NOMO-1 treated with DMSO at 0.1 percent for 48 hours (cell line): ENCODE data around the gene PRPS1.
"Not testable (repeated sequence)": the region's sequence is repeated elsewhere in the genome, so short reads cannot be mapped to it uniquely, and the experiment has no call there.

Experiments used
- DNase-seq: peaks from one replicate; lab custom pipeline; 2025; ENCODE audit not compliant: unreplicated experiment; lab: John Stamatoyannopoulos, UW

The PRPS1 gene

GRCh38 chrX:107629540-107629909, 1.2 kb downstream of the PRPS1 start:
- no peak for DNase-seq

- no peak for DNase-seq
Observed at GRCh38 chrX:107630031-107630689, 1.9 kb downstream of the PRPS1 start.

DNA sequence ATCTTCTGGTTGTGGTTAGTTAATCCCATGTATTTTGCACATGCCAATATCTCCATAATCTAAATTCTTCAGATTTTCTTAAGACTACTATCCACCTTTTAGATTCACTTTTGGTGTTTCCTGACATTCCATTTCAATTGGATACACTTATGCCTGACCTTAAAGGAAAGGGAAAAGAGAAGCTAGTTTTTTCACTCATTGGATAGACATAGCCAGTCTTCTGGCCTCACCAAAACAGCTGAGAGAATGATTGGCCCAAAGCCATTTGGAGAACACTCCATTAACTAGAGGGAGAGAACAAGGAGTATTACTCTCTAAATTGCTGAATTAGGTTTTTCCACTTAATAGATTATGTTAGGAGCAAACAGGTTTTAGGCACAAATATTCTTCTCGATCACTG, 4.0 kb downstream of the PRPS1 start:
- DNase-seq, result no peak

DNA sequence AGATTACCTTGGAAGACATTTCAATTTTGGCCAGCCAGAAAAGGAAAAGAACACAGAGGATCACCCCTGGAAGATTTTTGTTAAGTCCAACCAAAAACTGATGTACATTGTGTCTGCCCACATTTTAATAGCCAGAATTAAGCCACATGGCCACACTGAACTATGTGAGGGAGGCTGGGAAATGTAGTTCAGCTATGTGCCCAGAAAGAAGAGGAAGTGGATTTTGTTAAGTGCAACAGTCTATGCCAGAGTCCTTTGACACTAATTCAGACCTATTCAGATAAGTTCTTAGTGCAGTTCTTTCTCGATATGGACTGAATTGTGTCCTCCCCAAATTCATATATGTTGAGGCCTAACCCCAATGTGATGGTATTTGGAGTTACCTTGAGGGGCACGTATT, 18.4 kb downstream of the PRPS1 start:
- peak; percentile 39 for DNase-seq

- DNase-seq, result no peak
Observed at GRCh38 chrX:107648332-107648731, 20.0 kb downstream of the PRPS1 start.

GRCh38 chrX:107654566-107654871, 26.2 kb downstream of the PRPS1 start:
- DNase-seq, result no peak

- peak; percentile 0 for DNase-seq
Observed at GRCh38 chrX:107654872-107655761, 26.8 kb downstream of the PRPS1 start.

DNA sequence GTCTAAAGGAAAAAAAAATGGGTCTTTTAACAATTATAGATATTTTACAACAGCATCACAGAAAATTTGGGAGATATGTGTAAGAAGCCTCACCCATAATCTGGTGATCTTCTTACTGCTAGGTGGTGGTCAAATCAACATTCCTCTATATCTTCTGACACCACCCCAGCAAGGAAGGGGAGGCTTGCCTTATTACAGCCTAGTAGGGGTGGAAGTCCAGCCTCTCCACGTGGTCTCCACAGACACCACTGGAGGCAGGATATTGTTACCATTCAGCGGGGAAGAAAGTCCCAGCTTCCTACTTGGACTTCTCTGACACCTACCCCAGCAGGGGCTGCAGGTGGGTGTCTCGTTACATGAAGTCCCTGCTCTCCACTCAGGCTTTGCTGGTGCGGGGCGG, 28.7 kb downstream of the PRPS1 start:
- no peak for DNase-seq

DNA sequence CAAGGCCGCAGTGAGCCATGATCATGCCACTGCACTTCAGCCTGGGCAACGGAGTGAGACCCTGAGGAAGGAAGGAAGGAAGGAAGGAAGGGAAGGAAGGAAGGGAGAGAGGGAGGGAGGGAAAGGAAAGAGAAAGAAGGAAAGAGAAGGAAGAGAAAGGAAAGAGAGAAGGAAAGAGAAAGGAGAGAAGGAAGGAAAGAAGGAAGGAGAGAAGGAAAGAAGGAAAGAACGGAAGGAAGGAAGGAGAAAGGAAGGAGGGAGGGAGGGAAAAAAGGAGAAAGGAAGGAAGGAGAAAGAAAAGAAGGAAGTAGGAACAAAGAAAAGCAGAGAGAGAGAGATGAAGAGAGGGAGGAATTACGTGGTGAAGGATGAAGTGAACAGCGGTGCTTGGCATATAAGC, 30.4 kb downstream of the PRPS1 start:
- no peak for DNase-seq

DNA sequence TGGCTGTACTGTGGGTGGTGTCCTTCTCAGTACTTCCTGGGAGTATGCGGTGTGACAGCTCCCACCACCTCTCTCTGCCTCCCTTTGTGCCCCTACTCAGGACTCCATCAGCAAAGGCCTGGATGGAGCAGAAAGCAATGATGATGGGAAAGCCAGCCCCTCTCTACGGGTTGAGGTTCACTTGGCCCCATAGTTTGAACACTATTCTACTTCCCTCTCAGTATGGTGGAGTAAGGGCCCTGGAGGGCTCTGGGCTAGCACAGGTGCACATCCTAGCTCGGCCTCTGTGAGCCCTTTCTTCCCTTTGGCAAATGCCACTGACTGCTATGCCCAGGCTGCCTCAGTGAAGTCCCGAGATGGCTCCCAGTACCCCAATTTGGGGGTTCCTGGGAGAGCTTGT, 31.0 kb downstream of the PRPS1 start:
- no peak for DNase-seq

GRCh38 chrX:107659768-107660167, 31.5 kb downstream of the PRPS1 start:
- peak; percentile 46 for DNase-seq

- DNase-seq, result no peak
Observed at GRCh38 chrX:107662145-107662544, 33.8 kb downstream of the PRPS1 start.

- DNase-seq, result no peak
Observed at GRCh38 chrX:107662824-107663223, 34.5 kb downstream of the PRPS1 start.

DNA sequence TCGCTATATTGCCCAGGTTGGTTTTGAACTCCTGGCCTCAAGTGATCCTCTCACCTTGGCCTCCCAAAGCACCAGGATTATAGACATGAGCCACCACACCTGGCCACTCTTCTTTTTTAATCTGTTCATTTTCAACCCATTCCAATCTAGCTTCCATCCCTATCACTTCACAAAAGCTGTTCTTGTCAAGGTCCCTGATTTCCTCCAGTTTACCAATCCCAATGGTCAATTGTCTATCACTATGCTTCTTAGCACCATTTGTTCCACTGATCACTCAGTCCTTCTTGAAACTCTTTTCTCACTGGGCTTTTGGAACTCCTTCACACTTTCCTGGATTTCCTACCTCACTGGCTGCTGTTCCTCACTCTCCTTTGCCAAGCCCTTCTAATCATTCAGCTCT, 38.6 kb downstream of the PRPS1 start:
- no peak for DNase-seq

DNA sequence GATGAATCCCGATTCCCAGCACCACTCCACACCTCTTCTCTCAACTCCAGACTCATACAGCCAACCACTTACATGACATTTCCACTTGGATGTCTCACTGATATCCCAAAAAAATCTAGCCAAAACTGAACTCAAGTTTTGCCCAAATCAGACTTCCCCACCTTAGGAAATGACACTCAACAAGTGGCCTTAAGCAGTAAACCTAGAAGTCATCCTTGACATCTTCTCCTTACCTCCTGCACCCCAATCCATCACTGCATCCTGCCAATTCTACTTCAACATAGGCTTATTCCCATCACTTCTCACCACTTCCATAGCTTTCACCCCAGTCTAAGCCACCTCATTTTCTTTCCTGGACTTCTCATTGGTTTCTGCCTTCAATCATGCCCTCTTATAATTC, 39.1 kb downstream of the PRPS1 start:
- DNase-seq, result no peak

DNA sequence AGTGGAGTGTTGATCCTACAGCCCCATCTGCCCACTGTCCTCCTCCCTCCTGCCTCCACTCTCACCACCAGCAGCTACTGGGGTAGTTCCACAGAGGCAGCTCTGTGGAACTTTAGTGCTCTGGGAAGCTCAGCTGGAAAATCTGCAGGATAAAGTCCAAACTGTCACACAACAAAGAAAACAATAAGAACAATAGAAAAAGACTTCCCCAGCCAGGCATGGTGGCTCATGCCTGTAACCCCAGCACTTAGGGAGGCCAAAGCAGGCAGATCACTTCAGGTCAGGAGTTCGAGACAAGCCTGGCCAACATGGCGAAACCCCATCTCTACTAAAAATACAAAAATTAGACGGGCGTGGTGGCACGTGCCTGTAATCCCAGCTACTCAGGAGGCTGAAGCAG, 40.4 kb downstream of the PRPS1 start:
- not testable (repeated sequence) for DNase-seq

GRCh38 chrX:107669261-107669660, 41.0 kb downstream of the PRPS1 start:
- no peak for DNase-seq

GRCh38 chrX:107669885-107670628, 41.7 kb downstream of the PRPS1 start:
- DNase-seq, result no peak

- DNase-seq, result not testable (repeated sequence)
Observed at GRCh38 chrX:107671256-107671655, 42.9 kb downstream of the PRPS1 start.

- DNase-seq, result peak; percentile 49
Observed at GRCh38 chrX:107672955-107673378, 44.7 kb downstream of the PRPS1 start.

- no peak for DNase-seq
Observed at GRCh38 chrX:107673431-107673830, 45.1 kb downstream of the PRPS1 start.

DNA sequence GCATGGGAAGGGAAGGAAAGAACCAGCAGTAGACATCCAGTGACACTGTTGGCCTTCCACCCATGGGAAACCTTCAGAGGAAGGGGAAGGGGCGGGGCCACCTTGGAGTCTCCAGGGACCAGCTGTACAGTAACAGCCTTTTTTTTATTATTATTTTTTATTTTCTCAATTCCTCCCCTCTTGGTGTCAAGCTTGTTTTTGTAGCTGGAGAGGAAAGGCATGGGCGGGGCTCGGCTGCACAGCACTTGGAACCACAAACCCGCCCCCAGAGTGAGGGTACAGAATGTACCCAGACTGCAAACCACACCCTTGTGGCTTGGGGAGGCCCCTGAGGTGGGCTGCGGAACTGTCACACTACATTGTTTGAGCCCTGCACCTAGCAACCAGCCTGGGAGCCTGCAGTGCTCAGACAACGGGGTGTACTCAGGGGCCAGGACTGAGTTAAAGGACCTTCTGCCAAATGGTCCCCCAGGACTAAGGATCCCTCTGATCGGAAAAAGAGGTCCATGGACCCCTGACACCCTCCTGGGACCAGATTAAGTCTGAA, 45.7 kb downstream of the PRPS1 start:
- peak; percentile 87 for DNase-seq
